GM18508 (cell line): ENCODE results near the gene DISC1.
"Not testable (repeated sequence)": the region's sequence is repeated elsewhere in the genome, so short reads cannot be mapped to it uniquely, and the experiment has no call there.

ENCODE experiments used
- ATAC-seq: cut with Tn5 transposase; IDR thresholded peaks from one replicate; pipeline ENCODE4 v1.9.1; 2021; ENCODE audit warnings: moderate number of reproducible peaks; ENCODE audit not compliant: insufficient read depth, unreplicated experiment

The DISC1 gene

GRCh38 chr1:231757759-231758158 lies 131.2 kb downstream of the DISC1 start:
- ATAC-seq, result no peak

- no peak for ATAC-seq
Measured at GRCh38 chr1:231761252-231761651, 134.7 kb downstream of the DISC1 start.

GRCh38 chr1:231761747-231762541 lies 135.4 kb downstream of the DISC1 start:
- no peak for ATAC-seq

GRCh38 chr1:231763456-231763855 lies 136.9 kb downstream of the DISC1 start:
- no peak for ATAC-seq

GRCh38 chr1:231765825-231766224 lies 139.2 kb downstream of the DISC1 start:
- ATAC-seq, result not testable (repeated sequence)

GRCh38 chr1:231767471-231767870 lies 140.9 kb downstream of the DISC1 start:
- ATAC-seq, result no peak

GRCh38 chr1:231768416-231768815 lies 141.8 kb downstream of the DISC1 start:
- no peak for ATAC-seq

- ATAC-seq, result no peak
Measured at GRCh38 chr1:231770506-231771175, 144.1 kb downstream of the DISC1 start.

- no peak for ATAC-seq
Measured at GRCh38 chr1:231774719-231775335, 148.2 kb downstream of the DISC1 start.

- no peak for ATAC-seq
Measured at GRCh38 chr1:231776010-231776756, 149.6 kb downstream of the DISC1 start.

GRCh38 chr1:231776757-231777062 lies 150.1 kb downstream of the DISC1 start:
- no peak for ATAC-seq

- no peak for ATAC-seq
Measured at GRCh38 chr1:231778009-231778719, 151.6 kb downstream of the DISC1 start.

GRCh38 chr1:231779081-231779480 lies 152.5 kb downstream of the DISC1 start:
- ATAC-seq, result no peak

- ATAC-seq, result no peak
Measured at GRCh38 chr1:231781892-231782291, 155.3 kb downstream of the DISC1 start.

- ATAC-seq, result not testable (repeated sequence)
Measured at GRCh38 chr1:231785073-231785472, 158.5 kb downstream of the DISC1 start.

- ATAC-seq, result no peak
Measured at GRCh38 chr1:231786126-231786525, 159.5 kb downstream of the DISC1 start.

- no peak for ATAC-seq
Measured at GRCh38 chr1:231792634-231793033, 166.0 kb downstream of the DISC1 start.

- ATAC-seq, result no peak
Measured at GRCh38 chr1:231793893-231794292, 167.3 kb downstream of the DISC1 start.

GRCh38 chr1:231796141-231796540 lies 169.6 kb downstream of the DISC1 start:
- ATAC-seq, result no peak

GRCh38 chr1:231799363-231799986 lies 172.9 kb downstream of the DISC1 start:
- ATAC-seq, result no peak
